ENCODE results near the gene PSEN1.

Gene PSEN1

GRCh38 chr14:73236157-73236556, 99.8 kb downstream of the PSEN1 start:
- H3K4me3 ChIP-seq (ENCODE audit: low read depth, low read length) = no peak overlapping the region
- TF ChIP-seq POLR2A (IDR thresholded peaks at IDR 0.05; ENCODE audit: extremely low read depth, insufficient read length) = no peak
- DNase-seq (ENCODE audit: low read depth) = no peak

DNA sequence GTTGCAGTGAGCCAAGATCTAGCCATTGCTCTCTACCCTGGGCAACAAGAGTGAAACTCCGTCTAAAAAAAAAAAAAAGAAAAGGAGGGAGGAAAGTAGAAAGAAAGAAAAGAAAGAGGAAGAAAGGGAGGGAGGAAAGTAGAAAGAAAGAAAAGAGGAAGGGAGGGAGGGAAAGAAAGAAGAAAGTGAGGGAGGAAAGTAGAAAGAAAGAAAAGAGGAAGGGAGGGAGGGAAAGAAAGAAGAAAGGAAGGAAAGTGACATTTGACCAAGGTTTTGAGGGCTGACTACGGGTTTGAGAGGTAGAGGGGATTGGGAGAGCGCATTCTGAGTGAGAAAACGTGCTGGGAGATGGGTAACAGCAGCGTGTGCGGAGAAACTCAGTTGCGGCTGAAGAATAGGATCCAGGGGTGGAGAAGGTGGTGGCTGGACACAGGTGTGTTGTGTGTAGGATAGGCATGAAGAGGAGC, 100.5 kb downstream of the PSEN1 start:
- TF ChIP-seq, protein P1, sequence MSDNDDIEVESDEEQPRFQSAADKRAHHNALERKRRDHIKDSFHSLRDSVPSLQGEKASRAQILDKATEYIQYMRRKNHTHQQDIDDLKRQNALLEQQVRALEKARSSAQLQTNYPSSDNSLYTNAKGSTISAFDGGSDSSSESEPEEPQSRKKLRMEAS (IDR thresholded peaks at IDR 0.05; ENCODE audit: low read depth, low read length) = no peak

GRCh38 chr14:73237219-73237785, 101.0 kb downstream of the PSEN1 start, which contains the start of gene PAPLN:
TSS of gene PAPLN (plus strand) at chr14:73237506. CDS start at chr14:73239779, 2,273 bp downstream.
- no peak within 1 kb of the TSS for H3K4me3 ChIP-seq (ENCODE audit: low read depth, low read length)
- TF ChIP-seq, protein P1 (IDR thresholded peaks at IDR 0.05; ENCODE audit: low read depth, low read length) = no peak
- TF ChIP-seq, protein P2, sequence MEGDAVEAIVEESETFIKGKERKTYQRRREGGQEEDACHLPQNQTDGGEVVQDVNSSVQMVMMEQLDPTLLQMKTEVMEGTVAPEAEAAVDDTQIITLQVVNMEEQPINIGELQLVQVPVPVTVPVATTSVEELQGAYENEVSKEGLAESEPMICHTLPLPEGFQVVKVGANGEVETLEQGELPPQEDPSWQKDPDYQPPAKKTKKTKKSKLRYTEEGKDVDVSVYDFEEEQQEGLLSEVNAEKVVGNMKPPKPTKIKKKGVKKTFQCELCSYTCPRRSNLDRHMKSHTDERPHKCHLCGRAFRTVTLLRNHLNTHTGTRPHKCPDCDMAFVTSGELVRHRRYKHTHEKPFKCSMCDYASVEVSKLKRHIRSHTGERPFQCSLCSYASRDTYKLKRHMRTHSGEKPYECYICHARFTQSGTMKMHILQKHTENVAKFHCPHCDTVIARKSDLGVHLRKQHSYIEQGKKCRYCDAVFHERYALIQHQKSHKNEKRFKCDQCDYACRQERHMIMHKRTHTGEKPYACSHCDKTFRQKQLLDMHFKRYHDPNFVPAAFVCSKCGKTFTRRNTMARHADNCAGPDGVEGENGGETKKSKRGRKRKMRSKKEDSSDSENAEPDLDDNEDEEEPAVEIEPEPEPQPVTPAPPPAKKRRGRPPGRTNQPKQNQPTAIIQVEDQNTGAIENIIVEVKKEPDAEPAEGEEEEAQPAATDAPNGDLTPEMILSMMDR (IDR thresholded peaks at IDR 0.05; ENCODE audit: low read depth, low read length) = no peak
- no peak for TF ChIP-seq POLR2A (IDR thresholded peaks at IDR 0.05; ENCODE audit: extremely low read depth, insufficient read length)
- TF ChIP-seq MYC (IDR thresholded peaks at IDR 0.05; ENCODE audit: low read depth, low read length) = no peak
- peak; percentile 42 for DNase-seq (ENCODE audit: low read depth)

More for the DNA sequence above, 100.5 kb downstream of the PSEN1 start:
- no peak overlapping the region for H3K4me3 ChIP-seq (ENCODE audit: low read depth, low read length)
- DNase-seq (ENCODE audit: low read depth) = no peak

- no peak for DNase-seq (ENCODE audit: low read depth)
- no peak overlapping the region for H3K4me3 ChIP-seq (ENCODE audit: low read depth, low read length)
- TF ChIP-seq POLR2A (IDR thresholded peaks at IDR 0.05; ENCODE audit: extremely low read depth, insufficient read length) = no peak
- no peak for TF ChIP-seq MYC (IDR thresholded peaks at IDR 0.05; ENCODE audit: low read depth, low read length)
- TF ChIP-seq, protein P1 (IDR thresholded peaks at IDR 0.05; ENCODE audit: low read depth, low read length) = no peak
- TF ChIP-seq, protein P2 (IDR thresholded peaks at IDR 0.05; ENCODE audit: low read depth, low read length) = no peak
Observed at GRCh38 chr14:73237786-73238423, 101.6 kb downstream of the PSEN1 start.

GRCh38 chr14:73238424-73238852, 102.1 kb downstream of the PSEN1 start:
- DNase-seq (ENCODE audit: low read depth) = peak; percentile 63
- H3K4me3 ChIP-seq (ENCODE audit: low read depth, low read length) = no peak overlapping the region
- no peak for TF ChIP-seq MYC (IDR thresholded peaks at IDR 0.05; ENCODE audit: low read depth, low read length)
- TF ChIP-seq, protein P2 (IDR thresholded peaks at IDR 0.05; ENCODE audit: low read depth, low read length) = no peak
- TF ChIP-seq, protein P1 (IDR thresholded peaks at IDR 0.05; ENCODE audit: low read depth, low read length) = no peak
- no peak for TF ChIP-seq POLR2A (IDR thresholded peaks at IDR 0.05; ENCODE audit: extremely low read depth, insufficient read length)

- H3K4me3 ChIP-seq (ENCODE audit: low read depth, low read length) = no peak overlapping the region
- no peak for DNase-seq (ENCODE audit: low read depth)
- TF ChIP-seq, protein P2 (IDR thresholded peaks at IDR 0.05; ENCODE audit: low read depth, low read length) = no peak
- TF ChIP-seq, protein P1 (IDR thresholded peaks at IDR 0.05; ENCODE audit: low read depth, low read length) = no peak
- no peak for TF ChIP-seq MYC (IDR thresholded peaks at IDR 0.05; ENCODE audit: low read depth, low read length)
- no peak for TF ChIP-seq POLR2A (IDR thresholded peaks at IDR 0.05; ENCODE audit: extremely low read depth, insufficient read length)
Observed at GRCh38 chr14:73238941-73239340, 102.6 kb downstream of the PSEN1 start.
